Smooth muscle cell (in vitro differentiated cells): ENCODE measurements around the gene SH2D5. TPM values are rescaled to one million over a fixed set of nuclear protein-coding genes. Genes with fewer than 3 reads are reported as not detected.

ENCODE experiments used
- DNase-seq: peaks from one replicate; lab custom pipeline; 2025; ENCODE audit not compliant: unreplicated experiment; lab: John Stamatoyannopoulos, UW
- H2AFZ ChIP-seq: fragments of 200-600 bp; sonication (generic); 2 replicates; pipeline ENCODE4 v1.6.0; 2016; ENCODE audit warnings: antibody characterized with exemption, low read depth, mild to moderate bottlenecking
- H3F3A ChIP-seq: fragments of 200-600 bp; sonication (generic); 2 replicates; pipeline ENCODE4 v1.6.0; 2017; ENCODE audit warnings: antibody characterized with exemption, low read depth
- H3K27ac ChIP-seq: fragments of 200-600 bp; sonication (generic); 2 replicates; pipeline ENCODE4 v1.5.1; 2016; ENCODE audit warnings: low read depth, mild to moderate bottlenecking
- H3K27me3 ChIP-seq: fragments of 200-600 bp; sonication (generic); 2 replicates; pipeline ENCODE4 v1.6.1; 2016; ENCODE audit warnings: low read depth, mild to moderate bottlenecking
- H3K36me3 ChIP-seq: fragments of 200-600 bp; sonication (generic); 2 replicates; pipeline ENCODE4 v1.5.1; 2016; ENCODE audit warnings: low read depth
- H3K4me1 ChIP-seq: fragments of 200-600 bp; sonication (generic); 2 replicates; pipeline ENCODE4 v1.5.1; 2016; ENCODE audit warnings: low read depth
- H3K4me2 ChIP-seq: fragments of 200-600 bp; sonication (generic); 2 replicates; pipeline ENCODE4 v1.6.0; 2016; ENCODE audit warnings: mild to moderate bottlenecking
- H3K4me3 ChIP-seq: fragments of 200-600 bp; sonication (generic); 2 replicates; pipeline ENCODE4 v1.5.1; 2016; ENCODE audit warnings: mild to moderate bottlenecking
- H3K79me2 ChIP-seq: fragments of 200-600 bp; sonication (generic); 2 replicates; pipeline ENCODE4 v1.6.0; 2016; ENCODE audit warnings: low read depth, mild to moderate bottlenecking
- H3K9ac ChIP-seq: fragments of 200-600 bp; sonication (generic); 2 replicates; pipeline ENCODE4 v1.6.0; 2016; ENCODE audit warnings: low read depth
- H3K9me3 ChIP-seq: fragments of 200-600 bp; sonication (generic); replicated peaks from 2 replicates; pipeline ENCODE4 v1.5.1; 2016; ENCODE audit warnings: low read depth
- H4K20me1 ChIP-seq: fragments of 200-600 bp; sonication (generic); 2 replicates; pipeline ENCODE4 v1.6.0; 2016; ENCODE audit warnings: low read depth
- WGBS: methylation state at CpG from one replicate; pipeline ENCODE4 v1.1.7; 2016; ENCODE audit warnings: low lambda C conversion rate; 5-methylcytosine and 5-hydroxymethylcytosine counted together
- polyA plus RNA-seq: library from polyadenylated mRNA; unstranded; fragments of >200 nt; fragmentation: Nextera tagmentation; extraction: Ambion mirVana; gene quantifications from 2 replicates; pipeline ENCODE4 v1.2.1, GENCODE V29; 2016
- total RNA-seq: library from RNA; depleted of rRNA; stranded (reverse); fragments of >200 nt; gene quantifications from 2 replicates; pipeline ENCODE4 v1.2.3, GENCODE V29; 2014
- TF ChIP-seq, protein P1 (sequence below): fragments of 200-600 bp; sonication (generic); IDR thresholded peaks from 2 replicates; pipeline ENCODE4 v1.5.1; 2017; ENCODE audit warnings: borderline replicate concordance, mild to moderate bottlenecking, antibody characterized with exemption; ENCODE audit not compliant: insufficient read depth, poor library complexity, severe bottlenecking

Gene SH2D5
- total and polyA plus RNA-seq, 2 experiments from 2014 or later = 0.18 TPM; not detected in 1

- WGBS = 88% methylated on average over 16 of the region's 17 CpGs
- DNase-seq = no peak
- TF ChIP-seq, protein P1, sequence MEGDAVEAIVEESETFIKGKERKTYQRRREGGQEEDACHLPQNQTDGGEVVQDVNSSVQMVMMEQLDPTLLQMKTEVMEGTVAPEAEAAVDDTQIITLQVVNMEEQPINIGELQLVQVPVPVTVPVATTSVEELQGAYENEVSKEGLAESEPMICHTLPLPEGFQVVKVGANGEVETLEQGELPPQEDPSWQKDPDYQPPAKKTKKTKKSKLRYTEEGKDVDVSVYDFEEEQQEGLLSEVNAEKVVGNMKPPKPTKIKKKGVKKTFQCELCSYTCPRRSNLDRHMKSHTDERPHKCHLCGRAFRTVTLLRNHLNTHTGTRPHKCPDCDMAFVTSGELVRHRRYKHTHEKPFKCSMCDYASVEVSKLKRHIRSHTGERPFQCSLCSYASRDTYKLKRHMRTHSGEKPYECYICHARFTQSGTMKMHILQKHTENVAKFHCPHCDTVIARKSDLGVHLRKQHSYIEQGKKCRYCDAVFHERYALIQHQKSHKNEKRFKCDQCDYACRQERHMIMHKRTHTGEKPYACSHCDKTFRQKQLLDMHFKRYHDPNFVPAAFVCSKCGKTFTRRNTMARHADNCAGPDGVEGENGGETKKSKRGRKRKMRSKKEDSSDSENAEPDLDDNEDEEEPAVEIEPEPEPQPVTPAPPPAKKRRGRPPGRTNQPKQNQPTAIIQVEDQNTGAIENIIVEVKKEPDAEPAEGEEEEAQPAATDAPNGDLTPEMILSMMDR = no peak
These were observed 7.9 kb downstream of the SH2D5 start for GRCh38 chr1:20724364-20725188.

GRCh38 chr1:20723537-20724363 is 8.8 kb downstream of the SH2D5 start:
- 97% methylated on average over 35 of the region's 35 CpGs for WGBS
- Histone ChIP-seq H3K27ac (no peak overlapping the region), H3F3A (no peaks in the 10 kb centered on the region), H4K20me1 (no peaks in the 10 kb centered on the region), H3K27me3 (peaks cover 1% of the 10 kb centered on the region), H3K79me2 (no peaks in the 10 kb centered on the region), H2AFZ (no peak overlapping the region), H3K4me3 (no peak overlapping the region), H3K9me3 (no peaks in the 10 kb centered on the region), H3K4me2 (no peak overlapping the region), H3K4me1 (no peaks in the 10 kb centered on the region), H3K36me3 (no peaks in the 10 kb centered on the region), H3K9ac (no peak overlapping the region)
- DNase-seq = no peak
- TF ChIP-seq, protein P1 = no peak

More at GRCh38 chr1:20724364-20725188, 7.9 kb downstream of the SH2D5 start:
- Histone ChIP-seq H3K79me2 (no peaks in the 10 kb centered on the region), H3K27ac (no peak overlapping the region), H3K4me3 (no peak overlapping the region), H3F3A (no peaks in the 10 kb centered on the region), H3K4me2 (no peak overlapping the region), H3K36me3 (no peaks in the 10 kb centered on the region), H3K27me3 (peaks cover 10% of the 10 kb centered on the region), H3K9me3 (no peaks in the 10 kb centered on the region), H2AFZ (no peak overlapping the region), H3K4me1 (no peaks in the 10 kb centered on the region), H3K9ac (no peak overlapping the region), H4K20me1 (no peaks in the 10 kb centered on the region)

DNA sequence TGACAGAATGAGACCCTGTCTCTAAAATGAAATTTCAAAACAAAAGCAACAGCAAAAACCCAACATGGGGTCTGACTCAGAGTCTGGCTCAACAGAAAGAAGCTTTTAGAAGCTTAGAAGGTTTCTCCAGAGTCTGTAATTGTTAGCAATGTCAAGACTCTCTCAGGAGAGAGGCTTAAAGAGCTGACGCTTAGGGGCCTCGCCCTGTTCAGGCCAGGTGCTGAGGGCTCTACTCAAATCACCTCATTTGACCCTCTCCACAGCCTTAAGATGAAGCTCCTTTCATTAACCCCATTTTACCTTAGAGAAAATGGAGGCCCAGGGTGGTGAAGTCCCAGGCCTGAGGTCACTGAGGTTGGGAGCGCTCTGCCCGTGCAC is 9.4 kb downstream of the SH2D5 start:
- H3K4me3 ChIP-seq = no peak overlapping the region
- H3K27me3 ChIP-seq = no peaks in the 10 kb centered on the region
- 86% methylated on average over 4 of the region's 4 CpGs for WGBS
- H3K27ac ChIP-seq = no peak overlapping the region
- H3K36me3 ChIP-seq = no peaks in the 10 kb centered on the region
- DNase-seq = no peak
- no peak overlapping the region for H3K9ac ChIP-seq
- H3F3A ChIP-seq = no peaks in the 10 kb centered on the region
- H3K4me1 ChIP-seq = no peaks in the 10 kb centered on the region
- H3K9me3 ChIP-seq = no peaks in the 10 kb centered on the region
- TF ChIP-seq, protein P1 = no peak
- H2AFZ ChIP-seq = no peak overlapping the region
- H3K79me2 ChIP-seq = no peaks in the 10 kb centered on the region
- no peaks in the 10 kb centered on the region for H4K20me1 ChIP-seq
- no peak overlapping the region for H3K4me2 ChIP-seq
